Endodermal cell (in vitro differentiated cells): Measurements from ENCODE around the gene C3orf70. TPM values are rescaled to one million over a fixed set of nuclear protein-coding genes. Genes with fewer than 3 reads are reported as not detected.

Experiments used
- DNase-seq: peaks from one replicate; pipeline ENCODE4 v3.0.0-alpha.2; 2017
- H3K27ac ChIP-seq: 2 replicates; pipeline ENCODE4 v1.5.1; 2013; ENCODE audit warnings: mild to moderate bottlenecking, low read depth, low read length, moderate library complexity
- H3K27me3 ChIP-seq: 2 replicates; pipeline ENCODE4 v1.6.1; 2013; ENCODE audit warnings: mild to moderate bottlenecking, low read length, moderate library complexity; ENCODE audit not compliant: insufficient read depth, control insufficient read depth, poor library complexity, severe bottlenecking
- H3K36me3 ChIP-seq: 2 replicates; pipeline ENCODE4 v1.7.0; 2013; ENCODE audit warnings: mild to moderate bottlenecking, low read length, moderate library complexity; ENCODE audit not compliant: control insufficient read depth, insufficient read depth
- H3K4me1 ChIP-seq: one replicate; pipeline ENCODE4 v1.7.0; 2013; ENCODE audit warnings: low read length; ENCODE audit not compliant: control insufficient read depth, insufficient read depth
- H3K4me3 ChIP-seq: 2 replicates; pipeline ENCODE4 v1.5.1; 2013; ENCODE audit warnings: mild to moderate bottlenecking, low read length, moderate library complexity
- H3K9ac ChIP-seq: 2 replicates; pipeline ENCODE4 v1.6.1; 2013; ENCODE audit warnings: mild to moderate bottlenecking, low read length, moderate library complexity; ENCODE audit not compliant: poor library complexity, severe bottlenecking; ENCODE audit errors: extremely low read depth
- H3K9me3 ChIP-seq: 2 replicates; pipeline ENCODE4 v1.6.1; 2013; ENCODE audit warnings: mild to moderate bottlenecking, low read length, moderate library complexity; ENCODE audit not compliant: control insufficient read depth
- H3K27ac Mint-ChIP-seq: 2 replicates; pipeline ENCODE4 v1.8.0; 2020; ENCODE audit warnings: mixed read lengths
- H3K27me3 Mint-ChIP-seq: 2 replicates; pipeline ENCODE4 v1.8.0; 2021; ENCODE audit warnings: mild to moderate bottlenecking, mixed read lengths; ENCODE audit not compliant: insufficient read depth
- H3K36me3 Mint-ChIP-seq: 2 replicates; pipeline ENCODE4 v1.8.0; 2020; ENCODE audit warnings: low read depth, mixed read lengths
- H3K4me1 Mint-ChIP-seq: 2 replicates; pipeline ENCODE4 v1.8.0; 2020; ENCODE audit warnings: mixed read lengths
- H3K4me3 Mint-ChIP-seq: 2 replicates; pipeline ENCODE4 v1.8.0; 2020; ENCODE audit warnings: mild to moderate bottlenecking, moderate library complexity, mixed read lengths
- H3K9me3 Mint-ChIP-seq: 2 replicates; pipeline ENCODE4 v1.8.0; 2020; ENCODE audit warnings: mild to moderate bottlenecking, mixed read lengths
- CTCF ChIP-seq: fragments of 200-600 bp; sonication (generic); conservative IDR thresholded peaks from 2 replicates; pipeline ENCODE4 v1.5.0; 2021; ENCODE audit warnings: antibody characterized with exemption, mild to moderate bottlenecking
- WGBS, 2 experiments: methylation state at CpG; one replicate each; pipeline versions ENCODE4 v1.1.5 to v1.1.7; 2013; ENCODE audit warnings: missing lambda C conversion rate in 2 of 2, mixed read lengths in 1 of 2; ENCODE audit not compliant: insufficient coverage in 1 of 2, insufficient read length in 1 of 2; 5-methylcytosine and 5-hydroxymethylcytosine counted together
- total RNA-seq, 2 donors: library from RNA; stranded (reverse); fragmentation: NEBNext Ultra II Directional in 1 of 2; extraction: Animal tissue kit (Norgen Biotek cat#: 25700) in 1 of 2; gene quantifications; 2 replicates in 1 of 2; 3 replicates in 1 of 2; pipeline ENCODE4 v1.2.1, GENCODE V29; 2021

Gene C3orf70
- total RNA-seq, 2 donors from 2014 or later = 0.88 to 5.0 TPM

GRCh38 chr3:185046164-185046515 lies 106.7 kb downstream of the C3orf70 start:
- H3K27me3 Mint-ChIP-seq = no peaks in the 10 kb centered on the region
- no peak overlapping the region for H3K4me3 ChIP-seq
- H3K27ac Mint-ChIP-seq = no peak overlapping the region
- peaks cover 13% of the 10 kb centered on the region for H3K36me3 ChIP-seq
- no peak overlapping the region for H3K9ac ChIP-seq
- no peak overlapping the region for H3K4me3 Mint-ChIP-seq
- DNase-seq = no peak
- no peaks in the 10 kb centered on the region for H3K9me3 ChIP-seq
- H3K36me3 Mint-ChIP-seq = peaks cover 25% of the 10 kb centered on the region
- no peak overlapping the region for H3K27ac ChIP-seq
- TF ChIP-seq CTCF = no peak
- H3K4me1 ChIP-seq = no peaks in the 10 kb centered on the region
- no peaks in the 10 kb centered on the region for H3K27me3 ChIP-seq
- no peaks in the 10 kb centered on the region for H3K9me3 Mint-ChIP-seq
- 92 to 97% methylated on average over 1 of the region's 1 CpG for WGBS, 2 experiments
- H3K4me1 Mint-ChIP-seq = peaks cover 14% of the 10 kb centered on the region

- Histone ChIP-seq H3K36me3 (no peaks in the 10 kb centered on the region), H3K9me3 (peaks cover 5% of the 10 kb centered on the region), H3K4me1 (peaks cover 4% of the 10 kb centered on the region), H3K9ac (no peak overlapping the region), H3K27ac (no peak overlapping the region), H3K27me3 (no peaks in the 10 kb centered on the region), H3K4me3 (no peak overlapping the region)
- Mint-ChIP-seq H3K27me3 (no peaks in the 10 kb centered on the region), H3K4me3 (no peak overlapping the region), H3K9me3 (peaks cover 4% of the 10 kb centered on the region), H3K27ac (no peak overlapping the region), H3K4me1 (peaks cover 35% of the 10 kb centered on the region), H3K36me3 (peaks cover under 1% of the 10 kb centered on the region)
- 87 to 89% methylated on average over 6 to 7 of the region's 7 CpGs for WGBS, 2 experiments
- TF ChIP-seq CTCF = no peak
- no peak for DNase-seq
Observed at GRCh38 chr3:185042312-185043050, 110.4 kb downstream of the C3orf70 start.

- no peak overlapping the region for H3K27ac Mint-ChIP-seq
- Histone ChIP-seq H3K4me3 (no peak overlapping the region), H3K9me3 (peaks cover 15% of the 10 kb centered on the region), H3K27ac (no peak overlapping the region), H3K36me3 (no peaks in the 10 kb centered on the region), H3K27me3 (no peaks in the 10 kb centered on the region), H3K9ac (no peak overlapping the region), H3K4me1 (peaks cover 4% of the 10 kb centered on the region)
- peaks cover 10% of the 10 kb centered on the region for H3K9me3 Mint-ChIP-seq
- DNase-seq = no peak
- H3K36me3 Mint-ChIP-seq = peaks cover 3% of the 10 kb centered on the region
- no peak for TF ChIP-seq CTCF
- H3K4me1 Mint-ChIP-seq = peaks cover 36% of the 10 kb centered on the region
- H3K27me3 Mint-ChIP-seq = no peaks in the 10 kb centered on the region
- no peak overlapping the region for H3K4me3 Mint-ChIP-seq
- WGBS, 2 experiments = 98 to 100% methylated on average over 3 to 4 of the region's 4 CpGs
Observed at GRCh38 chr3:185041540-185041939, 111.3 kb downstream of the C3orf70 start.
